ENCODE data around the gene BANF1.
A peak's percentile ranks its signal among the peaks of the same experiment; 100 is the strongest.

The BANF1 gene

GRCh38 chr11:65968600-65969482 lies 33.5 kb upstream of the BANF1 start:
- Mint-ChIP-seq H3K4me3 (no peak overlapping the region), H3K4me1 (peaks cover 24% of the 10 kb centered on the region), H3K27me3 (no peaks in the 10 kb centered on the region), H3K36me3 (ENCODE audit: insufficient read depth) (peaks cover 50% of the 10 kb centered on the region), H3K27ac (ENCODE audit: low read depth) (no peak overlapping the region), H3K9me3 (no peaks in the 10 kb centered on the region)
- ATAC-seq (replicated peaks; ENCODE audit: extremely low read depth, poor library complexity, severe bottlenecking) (no peak), DNase-seq (ENCODE audit: low spot score in 2 of 2) (no peak)

GRCh38 chr11:65972116-65972515 lies 30.2 kb upstream of the BANF1 start:
- peaks cover 44% of the 10 kb centered on the region for H3K36me3 Mint-ChIP-seq (ENCODE audit: insufficient read depth)

GRCh38 chr11:65973439-65974110 lies 28.7 kb upstream of the BANF1 start:
- ATAC-seq (replicated peaks; ENCODE audit: extremely low read depth, poor library complexity, severe bottlenecking) = no peak

More at GRCh38 chr11:65972116-65972515, 30.2 kb upstream of the BANF1 start:
- Mint-ChIP-seq H3K4me1 (peaks cover 19% of the 10 kb centered on the region), H3K27ac (ENCODE audit: low read depth) (peak overlapping the region; percentile 43), H3K27me3 (no peaks in the 10 kb centered on the region), H3K4me3 (no peak overlapping the region), H3K9me3 (no peaks in the 10 kb centered on the region)
- DNase-seq (ENCODE audit: low spot score in 2 of 2) = no peak
- no peak for ATAC-seq (replicated peaks; ENCODE audit: extremely low read depth, poor library complexity, severe bottlenecking)

GRCh38 chr11:65975771-65976170 lies 26.5 kb upstream of the BANF1 start:
- ATAC-seq (replicated peaks; ENCODE audit: extremely low read depth, poor library complexity, severe bottlenecking) (no peak), DNase-seq (ENCODE audit: low spot score in 2 of 2) (no peak)
- H3K4me1 Mint-ChIP-seq = peaks cover 10% of the 10 kb centered on the region
- H3K4me3 Mint-ChIP-seq = no peak overlapping the region
- H3K27ac Mint-ChIP-seq (ENCODE audit: low read depth) = no peak overlapping the region
- no peaks in the 10 kb centered on the region for H3K9me3 Mint-ChIP-seq
- no peaks in the 10 kb centered on the region for H3K27me3 Mint-ChIP-seq
- peaks cover 36% of the 10 kb centered on the region for H3K36me3 Mint-ChIP-seq (ENCODE audit: insufficient read depth)

More at GRCh38 chr11:65973439-65974110, 28.7 kb upstream of the BANF1 start:
- no peak overlapping the region for H3K27ac Mint-ChIP-seq (ENCODE audit: low read depth)
- H3K27me3 Mint-ChIP-seq = no peaks in the 10 kb centered on the region
- DNase-seq (ENCODE audit: low spot score in 2 of 2) = no peak
- H3K4me3 Mint-ChIP-seq = no peak overlapping the region
- no peaks in the 10 kb centered on the region for H3K9me3 Mint-ChIP-seq
- peaks cover 41% of the 10 kb centered on the region for H3K36me3 Mint-ChIP-seq (ENCODE audit: insufficient read depth)
- H3K4me1 Mint-ChIP-seq = peaks cover 13% of the 10 kb centered on the region

GRCh38 chr11:65976216-65977176 lies 25.8 kb upstream of the BANF1 start:
- Mint-ChIP-seq H3K36me3 (ENCODE audit: insufficient read depth) (peaks cover 36% of the 10 kb centered on the region), H3K9me3 (no peaks in the 10 kb centered on the region), H3K4me3 (peak overlapping the region; percentile 53), H3K4me1 (peaks cover 10% of the 10 kb centered on the region), H3K27ac (ENCODE audit: low read depth) (peak overlapping the region; percentile 29), H3K27me3 (no peaks in the 10 kb centered on the region)
- ATAC-seq (replicated peaks; ENCODE audit: extremely low read depth, poor library complexity, severe bottlenecking) = no peak
- DNase-seq (ENCODE audit: low spot score in 2 of 2) = no peak

- Mint-ChIP-seq H3K27ac (ENCODE audit: low read depth) (peak overlapping the region; percentile 12), H3K9me3 (no peaks in the 10 kb centered on the region), H3K4me3 (no peak overlapping the region), H3K36me3 (ENCODE audit: insufficient read depth) (peaks cover 31% of the 10 kb centered on the region), H3K4me1 (peaks cover 10% of the 10 kb centered on the region), H3K27me3 (no peaks in the 10 kb centered on the region)
- ATAC-seq (replicated peaks; ENCODE audit: extremely low read depth, poor library complexity, severe bottlenecking) = no peak
- DNase-seq (ENCODE audit: low spot score in 2 of 2) = no peak
Measured at GRCh38 chr11:65977621-65978390, 24.5 kb upstream of the BANF1 start.

- H3K27me3 Mint-ChIP-seq = no peaks in the 10 kb centered on the region
- H3K27ac Mint-ChIP-seq (ENCODE audit: low read depth) = peak overlapping the region; percentile 12
- ATAC-seq (replicated peaks; ENCODE audit: extremely low read depth, poor library complexity, severe bottlenecking) (no peak), DNase-seq (ENCODE audit: low spot score in 2 of 2) (no peak)
- peaks cover 30% of the 10 kb centered on the region for H3K36me3 Mint-ChIP-seq (ENCODE audit: insufficient read depth)
- H3K4me3 Mint-ChIP-seq = no peak overlapping the region
- H3K4me1 Mint-ChIP-seq = peaks cover 10% of the 10 kb centered on the region
- no peaks in the 10 kb centered on the region for H3K9me3 Mint-ChIP-seq
Measured at GRCh38 chr11:65978391-65979238, 23.7 kb upstream of the BANF1 start.

- H3K27me3 Mint-ChIP-seq = no peaks in the 10 kb centered on the region
- no peak for ATAC-seq (replicated peaks; ENCODE audit: extremely low read depth, poor library complexity, severe bottlenecking)
- no peaks in the 10 kb centered on the region for H3K9me3 Mint-ChIP-seq
- DNase-seq (ENCODE audit: low spot score in 2 of 2) = no peak
- peaks cover 10% of the 10 kb centered on the region for H3K4me1 Mint-ChIP-seq
- H3K36me3 Mint-ChIP-seq (ENCODE audit: insufficient read depth) = peaks cover 27% of the 10 kb centered on the region
- H3K4me3 Mint-ChIP-seq = no peak overlapping the region
- H3K27ac Mint-ChIP-seq (ENCODE audit: low read depth) = no peak overlapping the region
Measured at GRCh38 chr11:65979261-65979759, 23.0 kb upstream of the BANF1 start.

GRCh38 chr11:65981101-65981740 lies 21.1 kb upstream of the BANF1 start:
- ATAC-seq (replicated peaks; ENCODE audit: extremely low read depth, poor library complexity, severe bottlenecking) (no peak), DNase-seq (ENCODE audit: low spot score in 2 of 2) (no peak)
- H3K27ac Mint-ChIP-seq (ENCODE audit: low read depth) = no peak overlapping the region
- no peak overlapping the region for H3K4me3 Mint-ChIP-seq
- peaks cover 17% of the 10 kb centered on the region for H3K36me3 Mint-ChIP-seq (ENCODE audit: insufficient read depth)
- H3K9me3 Mint-ChIP-seq = no peaks in the 10 kb centered on the region
- H3K27me3 Mint-ChIP-seq = no peaks in the 10 kb centered on the region
- H3K4me1 Mint-ChIP-seq = peaks cover under 1% of the 10 kb centered on the region

- Mint-ChIP-seq H3K9me3 (no peaks in the 10 kb centered on the region), H3K36me3 (ENCODE audit: insufficient read depth) (peaks cover 12% of the 10 kb centered on the region), H3K27me3 (no peaks in the 10 kb centered on the region), H3K4me1 (no peaks in the 10 kb centered on the region), H3K27ac (ENCODE audit: low read depth) (no peak overlapping the region), H3K4me3 (no peak overlapping the region)
- ATAC-seq (replicated peaks; ENCODE audit: extremely low read depth, poor library complexity, severe bottlenecking) = no peak
- no peak for DNase-seq (ENCODE audit: low spot score in 2 of 2)
Measured at GRCh38 chr11:65981972-65982823, 20.1 kb upstream of the BANF1 start.

Measured in central memory CD8-positive, alpha-beta T cell (primary cell).